DND-41 (cell line): ENCODE measurements around the gene GALNT18.

Experiments
- ATAC-seq: fragments of 200-7000 bp; cut with Tn5 transposase; 3 replicates; pipeline ENCODE4 v1.9.1; 2021; ENCODE audit warnings: low read depth; ENCODE audit not compliant: insufficient read depth
- DNase-seq: peaks from one replicate; pipeline ENCODE4 v3.0.0-alpha.2; 2020
- H2AFZ ChIP-seq: 2 replicates; pipeline ENCODE4 v1.6.0; 2012; ENCODE audit warnings: low read depth, low read length
- H3K27ac ChIP-seq: 2 replicates; pipeline ENCODE4 v1.5.1; 2012; ENCODE audit warnings: low read length, inconsistent platforms
- H3K27me3 ChIP-seq: fragments of 200-600 bp; sonication (generic); 2 replicates; pipeline ENCODE4 v1.6.0; 2012; ENCODE audit warnings: low read length, mild to moderate bottlenecking, inconsistent platforms; ENCODE audit not compliant: insufficient read depth, poor library complexity
- H3K36me3 ChIP-seq: 2 replicates; pipeline ENCODE4 v1.5.1; 2012; ENCODE audit warnings: low read length, inconsistent platforms; ENCODE audit not compliant: insufficient read depth
- H3K4me1 ChIP-seq: 2 replicates; pipeline ENCODE4 v1.5.1; 2012; ENCODE audit warnings: mild to moderate bottlenecking, low read length; ENCODE audit not compliant: insufficient read depth
- H3K4me2 ChIP-seq: 2 replicates; pipeline ENCODE4 v1.6.0; 2012; ENCODE audit warnings: mild to moderate bottlenecking, moderate library complexity, low read length, inconsistent platforms; ENCODE audit not compliant: insufficient read depth
- H3K4me3 ChIP-seq, 2 experiments: fragments of 200-600 bp in 1 of 2; shearing (Covaris generic) in 1 of 2; 2 replicates each; pipeline ENCODE4 v1.5.1; 2012 to 2016; ENCODE audit warnings: inconsistent platforms in 2 of 2, low read length in 2 of 2, mild to moderate bottlenecking in 2 of 2, low read depth in 1 of 2, moderate library complexity in 1 of 2
- H3K79me2 ChIP-seq: 2 replicates; pipeline ENCODE4 v1.6.0; 2012; ENCODE audit warnings: low read length, inconsistent platforms; ENCODE audit not compliant: insufficient read depth
- H3K9ac ChIP-seq: 2 replicates; pipeline ENCODE4 v1.6.0; 2012; ENCODE audit warnings: low read depth, mild to moderate bottlenecking, inconsistent platforms, low read length, moderate library complexity
- H3K9me3 ChIP-seq: 2 replicates; pipeline ENCODE4 v1.5.1; 2012; ENCODE audit warnings: low read length, moderate library complexity, mild to moderate bottlenecking, inconsistent platforms; ENCODE audit not compliant: insufficient read depth, severe bottlenecking
- H4K20me1 ChIP-seq: 2 replicates; pipeline ENCODE4 v1.6.0; 2012; ENCODE audit warnings: low read length; ENCODE audit not compliant: insufficient read depth
- EZH2 ChIP-seq: IDR thresholded peaks from 3 replicates; pipeline ENCODE4 v1.6.1; 2012; ENCODE audit warnings: borderline replicate concordance, low read depth, mild to moderate bottlenecking, moderate library complexity, low read length, inconsistent platforms; ENCODE audit not compliant: severe bottlenecking
- TF ChIP-seq, protein P1 (sequence below): IDR thresholded peaks from 2 replicates; pipeline ENCODE4 v1.5.1; 2012; ENCODE audit warnings: borderline replicate concordance, low read length, moderate library complexity, mild to moderate bottlenecking; ENCODE audit not compliant: poor library complexity, severe bottlenecking; ENCODE audit errors: extremely low read depth

The GALNT18 gene

DNA sequence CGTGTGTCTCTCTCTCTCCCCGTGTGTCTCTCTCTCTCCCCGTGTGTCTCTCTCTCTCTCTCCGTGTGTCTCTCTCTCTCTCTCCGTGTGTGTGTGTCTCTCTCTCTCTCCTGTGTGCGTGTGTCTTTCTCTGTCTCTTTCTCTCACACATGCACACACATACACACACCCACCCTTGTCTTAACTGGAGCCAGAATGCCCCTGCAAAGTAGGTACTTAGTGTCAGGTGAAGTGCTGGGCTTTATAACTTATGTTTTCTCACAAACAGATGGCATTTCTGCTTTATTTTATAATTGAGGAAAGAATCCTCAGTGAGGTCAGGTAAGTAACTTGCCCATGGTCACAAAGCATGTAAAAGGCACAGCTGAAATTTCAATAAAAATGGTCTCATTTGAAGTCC, 374.7 kb downstream of the GALNT18 start:
- no peak overlapping the region for H3K4me2 ChIP-seq
- no peak for TF ChIP-seq EZH2
- TF ChIP-seq, protein P1, sequence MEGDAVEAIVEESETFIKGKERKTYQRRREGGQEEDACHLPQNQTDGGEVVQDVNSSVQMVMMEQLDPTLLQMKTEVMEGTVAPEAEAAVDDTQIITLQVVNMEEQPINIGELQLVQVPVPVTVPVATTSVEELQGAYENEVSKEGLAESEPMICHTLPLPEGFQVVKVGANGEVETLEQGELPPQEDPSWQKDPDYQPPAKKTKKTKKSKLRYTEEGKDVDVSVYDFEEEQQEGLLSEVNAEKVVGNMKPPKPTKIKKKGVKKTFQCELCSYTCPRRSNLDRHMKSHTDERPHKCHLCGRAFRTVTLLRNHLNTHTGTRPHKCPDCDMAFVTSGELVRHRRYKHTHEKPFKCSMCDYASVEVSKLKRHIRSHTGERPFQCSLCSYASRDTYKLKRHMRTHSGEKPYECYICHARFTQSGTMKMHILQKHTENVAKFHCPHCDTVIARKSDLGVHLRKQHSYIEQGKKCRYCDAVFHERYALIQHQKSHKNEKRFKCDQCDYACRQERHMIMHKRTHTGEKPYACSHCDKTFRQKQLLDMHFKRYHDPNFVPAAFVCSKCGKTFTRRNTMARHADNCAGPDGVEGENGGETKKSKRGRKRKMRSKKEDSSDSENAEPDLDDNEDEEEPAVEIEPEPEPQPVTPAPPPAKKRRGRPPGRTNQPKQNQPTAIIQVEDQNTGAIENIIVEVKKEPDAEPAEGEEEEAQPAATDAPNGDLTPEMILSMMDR = no peak
- no peaks in the 10 kb centered on the region for H3K4me1 ChIP-seq
- H3K36me3 ChIP-seq = no peaks in the 10 kb centered on the region
- no peak overlapping the region for H3K4me3 ChIP-seq
- no peak overlapping the region for H3K9ac ChIP-seq
- H3K9me3 ChIP-seq = no peaks in the 10 kb centered on the region
- ATAC-seq (no peak), DNase-seq (no peak)
- no peaks in the 10 kb centered on the region for H3K27me3 ChIP-seq
- H3K79me2 ChIP-seq = no peaks in the 10 kb centered on the region
- no peak overlapping the region for H2AFZ ChIP-seq
- H3K27ac ChIP-seq = no peak overlapping the region
- H4K20me1 ChIP-seq = no peaks in the 10 kb centered on the region; the same call in 1 of the 2 replicates

- TF ChIP-seq, protein P1 = no peak
- no peak for TF ChIP-seq EZH2
- H3K4me1 ChIP-seq = no peaks in the 10 kb centered on the region
- H3K27ac ChIP-seq = no peak overlapping the region
- no peak overlapping the region for H3K4me2 ChIP-seq
- no peaks in the 10 kb centered on the region for H3K9me3 ChIP-seq
- no peaks in the 10 kb centered on the region; the same call in 1 of the 2 replicates for H4K20me1 ChIP-seq
- DNase-seq = no peak
- no peak for ATAC-seq
- H3K27me3 ChIP-seq = no peaks in the 10 kb centered on the region
- H3K9ac ChIP-seq = no peak overlapping the region
- no peak overlapping the region for H2AFZ ChIP-seq
- H3K4me3 ChIP-seq = no peak overlapping the region
- H3K79me2 ChIP-seq = no peaks in the 10 kb centered on the region
- no peaks in the 10 kb centered on the region for H3K36me3 ChIP-seq
Observed at GRCh38 chr11:11246166-11246565, 375.6 kb downstream of the GALNT18 start.

- Histone ChIP-seq H2AFZ (no peak overlapping the region), H3K27ac (no peak overlapping the region), H3K79me2 (no peaks in the 10 kb centered on the region), H3K9ac (no peak overlapping the region), H3K4me1 (no peaks in the 10 kb centered on the region), H3K4me2 (no peak overlapping the region), H4K20me1 (no peaks in the 10 kb centered on the region; the same call in 1 of the 2 replicates), H3K27me3 (no peaks in the 10 kb centered on the region), H3K9me3 (no peaks in the 10 kb centered on the region), H3K4me3 (no peak overlapping the region), H3K36me3 (no peaks in the 10 kb centered on the region)
- DNase-seq (no peak), ATAC-seq (no peak)
- TF ChIP-seq, protein P1 = no peak
Observed at GRCh38 chr11:11245453-11245852, 376.4 kb downstream of the GALNT18 start.

DNA sequence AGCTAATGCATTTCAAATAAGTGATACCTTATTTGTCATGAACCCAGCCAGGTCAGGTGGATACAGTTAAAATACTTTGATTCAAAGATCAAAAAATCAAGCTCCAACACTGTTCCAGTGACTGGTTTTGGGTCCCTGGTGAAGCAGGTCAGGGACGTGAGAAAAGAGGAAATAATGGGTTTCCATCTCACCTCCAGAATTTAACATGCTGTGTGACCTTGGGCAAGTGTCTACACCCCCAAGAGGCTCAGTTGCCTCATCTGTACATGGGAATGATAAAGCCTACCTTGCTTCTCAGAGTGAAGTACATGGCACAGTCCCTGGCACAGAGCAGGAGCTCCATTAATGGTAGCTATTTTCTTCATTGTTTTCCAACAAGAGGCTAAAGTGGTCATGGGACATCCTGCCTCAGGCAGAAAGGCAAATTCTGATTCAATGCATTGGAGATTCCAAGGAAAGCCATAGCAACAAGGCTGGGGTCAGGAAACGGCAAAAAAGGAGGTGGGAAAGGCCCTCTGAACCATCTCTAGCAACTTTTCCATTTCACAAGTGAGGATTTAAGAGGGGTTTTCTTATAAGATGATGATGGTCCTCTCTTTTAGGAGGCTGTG, 377.2 kb downstream of the GALNT18 start:
- no peaks in the 10 kb centered on the region for H3K36me3 ChIP-seq
- H3K4me1 ChIP-seq = no peaks in the 10 kb centered on the region
- H2AFZ ChIP-seq = no peak overlapping the region
- H3K27me3 ChIP-seq = no peaks in the 10 kb centered on the region
- no peak overlapping the region for H3K4me2 ChIP-seq
- H3K4me3 ChIP-seq = no peak overlapping the region
- no peak overlapping the region for H3K27ac ChIP-seq
- DNase-seq (no peak), ATAC-seq (no peak)
- H4K20me1 ChIP-seq = no peaks in the 10 kb centered on the region; the same call in 1 of the 2 replicates
- no peak overlapping the region for H3K9ac ChIP-seq
- TF ChIP-seq, protein P1 = no peak
- H3K79me2 ChIP-seq = no peaks in the 10 kb centered on the region
- no peaks in the 10 kb centered on the region for H3K9me3 ChIP-seq
